H1 (cell line): ENCODE measurements around the gene TPSD1. TPM values are rescaled to one million over a fixed set of nuclear protein-coding genes. Genes with fewer than 3 reads are reported as not detected.

Experiments
- CTCF ChIA-PET: fragments of 300-600 bp; sonication (Branson Sonifier 250); formaldehyde crosslinking; loops from one replicate; lab custom pipeline; 2021; ENCODE audit not compliant: partially characterized antibody; lab: Charles Lee
- POLR2A ChIA-PET: fragments of 300-600 bp; sonication (Branson Sonifier 250); formaldehyde crosslinking; loops from one replicate; lab custom pipeline; 2021; ENCODE audit warnings: inconsistent platforms; ENCODE audit not compliant: partially characterized antibody; lab: Charles Lee
- DNase-seq, 2 experiments: peaks; one replicate each; pipeline versions ENCODE4 v3.0.0 to v3.0.0-alpha.2; 2010 to 2022; ENCODE audit warnings: low spot score in 2 of 2, low read depth in 1 of 2, mixed read lengths in 1 of 2
- FAIRE-seq: peaks from 2 replicates; lab custom pipeline; 2011; peaks lifted over from hg19 to GRCh38; lab: Jason Lieb, UNC
- H2AFZ ChIP-seq: 2 replicates; pipeline ENCODE4 v1.8.1; 2012; ENCODE audit warnings: low read length, inconsistent platforms
- H2AK5ac ChIP-seq: 2 replicates; pipeline ENCODE4 v1.6.1; 2013; ENCODE audit warnings: low read depth, low read length
- H2BK120ac ChIP-seq: replicated peaks from 2 replicates; pipeline ENCODE3; 2013; ENCODE audit warnings: low read depth, low read length, inconsistent platforms
- H2BK12ac ChIP-seq: 2 replicates; pipeline ENCODE4 v1.6.1; 2013; ENCODE audit warnings: low read depth, low read length
- H2BK15ac ChIP-seq: 2 replicates; pipeline ENCODE4 v1.6.1; 2013; ENCODE audit warnings: low read length
- H2BK20ac ChIP-seq: 2 replicates; pipeline ENCODE4 v1.6.1; 2013; ENCODE audit warnings: low read length
- H2BK5ac ChIP-seq: 2 replicates; pipeline ENCODE4 v1.6.1; 2013; ENCODE audit warnings: low read depth, low read length
- H3K14ac ChIP-seq: 2 replicates; pipeline ENCODE4 v1.6.1; 2013; ENCODE audit warnings: inconsistent platforms; ENCODE audit not compliant: insufficient read length
- H3K18ac ChIP-seq: 2 replicates; pipeline ENCODE4 v1.6.1; 2013; ENCODE audit warnings: low read length; ENCODE audit errors: extremely low read depth
- H3K23ac ChIP-seq: 2 replicates; pipeline ENCODE4 v1.6.1; 2013; ENCODE audit warnings: inconsistent platforms; ENCODE audit not compliant: insufficient read length
- H3K23me2 ChIP-seq: 2 replicates; pipeline ENCODE4 v1.6.1; 2013; ENCODE audit warnings: low read depth, low read length
- H3K27ac ChIP-seq: 2 replicates; pipeline ENCODE4 v1.6.1; 2011; ENCODE audit warnings: low read depth, low read length, inconsistent platforms
- H3K27me3 ChIP-seq, 4 experiments: replicated peaks in 1 of 4; 1 replicate in 1 of 4; 2 replicates in 3 of 4; pipeline versions ENCODE4 v1.6.1 to v1.8.1; 2011 to 2013; ENCODE audit warnings: low read length in 3 of 4, mild to moderate bottlenecking in 3 of 4, inconsistent platforms in 2 of 4, mixed read lengths in 2 of 4, moderate library complexity in 1 of 4; ENCODE audit not compliant: control insufficient read depth in 3 of 4, insufficient read depth in 3 of 4; ENCODE audit errors: extremely low read depth in 1 of 4
- H3K36me3 ChIP-seq, 4 experiments: 2 replicates each; pipeline versions ENCODE4 v1.6.1 to v1.8.1; 2011 to 2013; ENCODE audit warnings: mild to moderate bottlenecking in 4 of 4, low read length in 3 of 4, moderate library complexity in 2 of 4, control low read depth in 1 of 4, inconsistent platforms in 1 of 4; ENCODE audit not compliant: insufficient read depth in 4 of 4, control insufficient read depth in 2 of 4
- H3K4ac ChIP-seq: replicated peaks from 2 replicates; pipeline ENCODE3; 2013; ENCODE audit warnings: low read length, low read depth, mixed read lengths, inconsistent platforms; ENCODE audit not compliant: insufficient read length
- H3K4me1 ChIP-seq, 4 experiments: replicated peaks in 1 of 4; 1 replicate in 1 of 4; 2 replicates in 3 of 4; pipeline versions ENCODE4 v1.6.1 to v1.8.1; 2011 to 2013; ENCODE audit warnings: low read length in 3 of 4, inconsistent platforms in 2 of 4, mixed read lengths in 1 of 4; ENCODE audit not compliant: insufficient read depth in 4 of 4, control insufficient read depth in 3 of 4
- H3K4me2 ChIP-seq, 2 experiments: 2 replicates each; pipeline versions ENCODE4 v1.6.1 to v1.8.1; 2011 to 2013; ENCODE audit warnings: low read depth in 2 of 2, low read length in 2 of 2, control low read depth in 1 of 2, inconsistent platforms in 1 of 2, mild to moderate bottlenecking in 1 of 2; ENCODE audit not compliant: insufficient read depth in 1 of 2
- H3K4me3 ChIP-seq, 4 experiments: fragments of 200-600, 300-600 bp in 1 of 4; sonication (generic), shearing (Covaris generic), sonication (Bioruptor Twin) in 1 of 4; 2 replicates each; pipeline versions ENCODE4 v1.5.1 to v1.8.1; 2011 to 2016; ENCODE audit warnings: low read length in 4 of 4, low read depth in 3 of 4, control low read depth in 2 of 4, inconsistent platforms in 2 of 4, mild to moderate bottlenecking in 2 of 4, mixed read lengths in 1 of 4, moderate library complexity in 1 of 4; ENCODE audit not compliant: insufficient read depth in 2 of 4; ENCODE audit errors: extremely low read depth in 1 of 4
- H3K56ac ChIP-seq: replicated peaks from 2 replicates; pipeline ENCODE3; 2013; ENCODE audit warnings: low read depth, mild to moderate bottlenecking, mixed read lengths, low read length, inconsistent platforms; ENCODE audit not compliant: insufficient read length
- H3K79me1 ChIP-seq: 2 replicates; pipeline ENCODE4 v1.6.1; 2013; ENCODE audit warnings: low read depth, low read length, control low read depth
- H3K79me2 ChIP-seq, 2 experiments: 2 replicates each; pipeline versions ENCODE4 v1.6.1 to v1.8.1; 2012 to 2013; ENCODE audit warnings: low read length in 2 of 2, mild to moderate bottlenecking in 2 of 2, inconsistent platforms in 1 of 2; ENCODE audit not compliant: insufficient read depth in 2 of 2, control insufficient read depth in 1 of 2
- H3K9ac ChIP-seq, 4 experiments: replicated peaks in 1 of 4; 1 replicate in 1 of 4; 2 replicates in 3 of 4; pipeline versions ENCODE4 v1.6.1 to v1.8.1; 2011 to 2013; ENCODE audit warnings: low read depth in 3 of 4, low read length in 3 of 4, control low read depth in 2 of 4, mild to moderate bottlenecking in 2 of 4, moderate library complexity in 2 of 4, inconsistent platforms in 1 of 4; ENCODE audit errors: extremely low read depth in 1 of 4
- H3K9me3 ChIP-seq, 2 experiments: 2 replicates each; pipeline versions ENCODE4 v1.6.1 to v1.8.1; 2012 to 2013; ENCODE audit warnings: mild to moderate bottlenecking in 2 of 2, moderate library complexity in 2 of 2, control low read depth in 1 of 2, inconsistent platforms in 1 of 2, low read depth in 1 of 2, low read length in 1 of 2, mixed read lengths in 1 of 2; ENCODE audit not compliant: insufficient read depth in 2 of 2
- H4K20me1 ChIP-seq, 2 experiments: replicated peaks in 1 of 2; 2 replicates each; pipeline versions ENCODE3 to v1.8.1; 2011 to 2013; ENCODE audit warnings: inconsistent platforms in 2 of 2, low read length in 2 of 2, mild to moderate bottlenecking in 1 of 2; ENCODE audit not compliant: insufficient read depth in 2 of 2, control insufficient read depth in 1 of 2
- H4K5ac ChIP-seq: 2 replicates; pipeline ENCODE4 v1.6.1; 2013; ENCODE audit warnings: low read length, low read depth, mixed read lengths, inconsistent platforms; ENCODE audit not compliant: insufficient read length
- H4K8ac ChIP-seq: 2 replicates; pipeline ENCODE4 v1.8.0; 2013; ENCODE audit warnings: mild to moderate bottlenecking, moderate library complexity, low read length, inconsistent platforms; ENCODE audit not compliant: insufficient read depth; ENCODE audit errors: extremely low read depth
- H4K91ac ChIP-seq: replicated peaks from 2 replicates; pipeline ENCODE3; 2013; ENCODE audit warnings: low read length, mixed read lengths, inconsistent platforms; ENCODE audit not compliant: insufficient read length
- BACH1 ChIP-seq: IDR thresholded peaks from 2 replicates; pipeline ENCODE4 v1.6.1; 2012; ENCODE audit warnings: low read length, improper control_type of control experiment
- BCL11A ChIP-seq, 2 experiments: IDR thresholded peaks; one replicate each; pipeline ENCODE4 v1.6.1; 2011; ENCODE audit warnings: low read depth in 2 of 2, low read length in 2 of 2, mild to moderate bottlenecking in 2 of 2
- CBX5 ChIP-seq: fragments of 300-800, 300-1000 bp; sonication (generic); IDR thresholded peaks from 2 replicates; pipeline ENCODE4 v1.7.1; 2016; ENCODE audit warnings: antibody characterized with exemption, low read length, low read depth
- GABPA ChIP-seq: IDR thresholded peaks from 2 replicates; pipeline ENCODE4 v1.6.1; 2011; ENCODE audit warnings: mild to moderate bottlenecking, low read length, moderate library complexity, borderline replicate concordance; ENCODE audit not compliant: insufficient read depth
- GTF2F1 ChIP-seq: IDR thresholded peaks from 2 replicates; pipeline ENCODE4 v1.6.1; 2012; ENCODE audit warnings: low read depth, low read length, improper control_type of control experiment, borderline replicate concordance
- JUND ChIP-seq: IDR thresholded peaks from 2 replicates; pipeline ENCODE4 v1.6.1; 2011; ENCODE audit warnings: mild to moderate bottlenecking, improper control_type of control experiment, low read length
- KDM1A ChIP-seq: fragments of 200-600, 300-600 bp; sonication (generic); IDR thresholded peaks from 2 replicates; pipeline ENCODE4 v1.7.1; 2016; ENCODE audit warnings: mild to moderate bottlenecking, low read length, borderline replicate concordance
- POLR2AphosphoS5 ChIP-seq: IDR thresholded peaks from 2 replicates; pipeline ENCODE4 v1.6.1; 2011; ENCODE audit warnings: low read depth, low read length
- SP2 ChIP-seq: IDR thresholded peaks from 2 replicates; pipeline ENCODE4 v1.6.1; 2012; ENCODE audit warnings: mild to moderate bottlenecking, low read length, inconsistent platforms
- WGBS, 2 experiments: shearing (Covaris generic) in 1 of 2; methylation state at CpG; one replicate each; pipeline versions ENCODE4 v1.1.6 to v1.1.7; 2013 to 2015; ENCODE audit warnings: low lambda C conversion rate in 2 of 2, mixed read lengths in 2 of 2, inconsistent platforms in 1 of 2, low coverage in 1 of 2, missing lambda C conversion rate in 1 of 2; ENCODE audit not compliant: insufficient replicate concordance in 2 of 2, insufficient coverage in 1 of 2, insufficient read length in 1 of 2; ENCODE audit errors: extremely low coverage in 1 of 2, missing lambda C conversion rate in 1 of 2; 5-methylcytosine and 5-hydroxymethylcytosine counted together
- polyA plus RNA-seq, 7 experiments: library from polyadenylated mRNA; depleted of rRNA in 3 of 7; stranded (reverse) in 5 of 7; unstranded in 2 of 7; fragments of >200 nt in 5 of 7; fragments of 200-250 nt in 2 of 7; gene quantifications; 1 replicate in 5 of 7; 2 replicates in 1 of 7; 4 replicates in 1 of 7; pipeline versions ENCODE4 v1.2.1 to v1.2.3, GENCODE V29; 2011 to 2013; ENCODE audit warnings: missing spikeins in 2 of 7, mixed read lengths in 2 of 7
- total RNA-seq: library from RNA; stranded (reverse); fragmentation: NEBNext Ultra II Directional; extraction: Animal tissue kit (Norgen Biotek cat#: 25700); gene quantifications from 2 replicates; pipeline ENCODE4 v1.2.1, GENCODE V29; 2021
- TF ChIP-seq, protein P1 (sequence below): IDR thresholded peaks from 2 replicates; pipeline ENCODE4 v1.6.1; 2012; ENCODE audit warnings: inconsistent platforms

Gene TPSD1
- total and polyA plus RNA-seq, 2 of the 8 experiments (the other 6 are each of a cell fraction or from before 2014, with no cell fraction given): 0.26 TPM; not detected in 1

DNA sequence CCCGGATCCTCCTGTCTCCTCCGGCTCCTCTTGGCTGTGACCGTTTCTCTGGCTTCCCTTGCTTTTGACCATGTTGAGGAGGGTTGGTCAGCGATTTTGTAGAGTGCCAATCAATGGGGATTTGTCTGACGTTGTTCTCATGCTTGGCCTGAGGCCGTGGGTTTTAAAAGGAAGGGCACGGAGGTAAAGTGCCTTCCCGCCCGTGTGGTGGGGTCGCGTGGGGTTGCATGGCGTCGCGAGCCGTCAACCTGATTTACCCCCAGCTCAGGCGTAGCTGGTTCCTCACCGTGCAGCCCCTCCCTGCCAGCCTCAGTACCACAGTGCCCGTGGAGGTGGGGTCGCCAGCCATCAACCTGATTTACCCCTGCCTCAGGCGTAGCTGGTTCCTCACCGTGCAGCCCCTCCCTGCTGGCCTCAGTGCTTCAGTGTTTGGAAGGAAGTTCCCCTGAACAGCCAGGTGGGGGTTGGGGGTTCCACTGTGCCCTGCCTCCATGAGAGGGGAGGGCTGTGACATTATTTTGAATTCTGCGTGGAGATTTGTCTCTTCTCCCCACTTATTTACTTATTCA, 10.3 kb upstream of the TPSD1 start:
- Histone ChIP-seq H3K23ac (no peak overlapping the region), H2BK15ac (no peak overlapping the region), H3K18ac (no peak overlapping the region), H3K23me2 (peaks cover 2% of the 10 kb centered on the region; the same call in 1 of the 2 replicates), H3K4me1 (no peaks in the 10 kb centered on the region), H2BK120ac (no peak overlapping the region), H3K27me3 (peaks cover 0 to 11% (median 4%) of the 10 kb centered on the region in 4 experiments; a peak in 3 of 7 replicates), H3K14ac (no peak overlapping the region), H3K79me1 (no peaks in the 10 kb centered on the region), H4K91ac (peak overlapping the region; percentile 40), H2AFZ (no peak overlapping the region), H3K4me3 (no peak overlapping the region), H3K27ac (no peak overlapping the region), H3K79me2 (no peaks in the 10 kb centered on the region), H3K4ac (no peak overlapping the region), H3K36me3 (no peaks in the 10 kb centered on the region), H3K56ac (no peak overlapping the region), H3K4me2 (no peak overlapping the region), H4K5ac (no peak overlapping the region), H2AK5ac (no peak overlapping the region), H3K9me3 (no peaks in the 10 kb centered on the region), H2BK12ac (peak overlapping the region; percentile 68; the same call in 1 of the 2 replicates), H4K20me1 (peaks cover 0 to 3% of the 10 kb centered on the region in 2 experiments), H3K9ac (no peak overlapping the region), H4K8ac (peak overlapping the region; percentile 59; the same call in 1 of the 2 replicates), H2BK20ac (no peak overlapping the region), H2BK5ac (no peak overlapping the region)
- FAIRE-seq (no peak), DNase-seq (no peak)
- TF ChIP-seq SP2: no peak
- no peak for TF ChIP-seq BCL11A (IDR thresholded peaks at IDR 0.05; ENCODE audit: low read depth in 2 of 2, low read length in 2 of 2)
- TF ChIP-seq KDM1A: no peak
- TF ChIP-seq, protein P1, sequence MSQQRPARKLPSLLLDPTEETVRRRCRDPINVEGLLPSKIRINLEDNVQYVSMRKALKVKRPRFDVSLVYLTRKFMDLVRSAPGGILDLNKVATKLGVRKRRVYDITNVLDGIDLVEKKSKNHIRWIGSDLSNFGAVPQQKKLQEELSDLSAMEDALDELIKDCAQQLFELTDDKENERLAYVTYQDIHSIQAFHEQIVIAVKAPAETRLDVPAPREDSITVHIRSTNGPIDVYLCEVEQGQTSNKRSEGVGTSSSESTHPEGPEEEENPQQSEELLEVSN: no peak
- TF ChIP-seq CBX5: no peak
- TF ChIP-seq BACH1: no peak
- TF ChIP-seq JUND: no peak
- TF ChIP-seq POLR2AphosphoS5: no peak
- no peak for TF ChIP-seq GABPA
- no peak for TF ChIP-seq GTF2F1
- 82% methylated on average over 22 of the region's 22 CpGs; no CpG with 5 or more reads in 1 of the 2 experiments for WGBS, 2 experiments
- ChIA-PET CTCF (interaction anchor here (0.8 kb wide), 1 partner anchor 100 kb away, joined by 3 read pairs; no protein-coding TSS in a partner anchor), POLR2A (interaction anchor here (1.3 kb wide), 1 partner anchor 45 kb away, joined by 4 read pairs; no protein-coding TSS in a partner anchor)
